Stimulated activated CD4-positive, alpha-beta T cell treated with anti-CD3 and anti-CD28 coated beads, Interleukin-15, amount 100 ng/mL, for 24 hours (primary cell): ENCODE measurements around the gene SMYD4.
"Not testable (repeated sequence)": the region's sequence is repeated elsewhere in the genome, so short reads cannot be mapped to it uniquely, and the experiment has no call there.

Experiments
- DNase-seq: peaks from one replicate; pipeline ENCODE4 v3.0.0-alpha.2; 2020

SMYD4 gene, protein sequence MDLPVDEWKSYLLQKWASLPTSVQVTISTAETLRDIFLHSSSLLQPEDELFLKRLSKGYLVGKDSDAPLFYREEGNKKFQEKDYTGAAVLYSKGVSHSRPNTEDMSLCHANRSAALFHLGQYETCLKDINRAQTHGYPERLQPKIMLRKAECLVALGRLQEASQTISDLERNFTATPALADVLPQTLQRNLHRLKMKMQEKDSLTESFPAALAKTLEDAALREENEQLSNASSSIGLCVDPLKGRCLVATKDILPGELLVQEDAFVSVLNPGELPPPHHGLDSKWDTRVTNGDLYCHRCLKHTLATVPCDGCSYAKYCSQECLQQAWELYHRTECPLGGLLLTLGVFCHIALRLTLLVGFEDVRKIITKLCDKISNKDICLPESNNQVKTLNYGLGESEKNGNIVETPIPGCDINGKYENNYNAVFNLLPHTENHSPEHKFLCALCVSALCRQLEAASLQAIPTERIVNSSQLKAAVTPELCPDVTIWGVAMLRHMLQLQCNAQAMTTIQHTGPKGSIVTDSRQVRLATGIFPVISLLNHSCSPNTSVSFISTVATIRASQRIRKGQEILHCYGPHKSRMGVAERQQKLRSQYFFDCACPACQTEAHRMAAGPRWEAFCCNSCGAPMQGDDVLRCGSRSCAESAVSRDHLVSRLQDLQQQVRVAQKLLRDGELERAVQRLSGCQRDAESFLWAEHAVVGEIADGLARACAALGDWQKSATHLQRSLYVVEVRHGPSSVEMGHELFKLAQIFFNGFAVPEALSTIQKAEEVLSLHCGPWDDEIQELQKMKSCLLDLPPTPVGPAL

DNA sequence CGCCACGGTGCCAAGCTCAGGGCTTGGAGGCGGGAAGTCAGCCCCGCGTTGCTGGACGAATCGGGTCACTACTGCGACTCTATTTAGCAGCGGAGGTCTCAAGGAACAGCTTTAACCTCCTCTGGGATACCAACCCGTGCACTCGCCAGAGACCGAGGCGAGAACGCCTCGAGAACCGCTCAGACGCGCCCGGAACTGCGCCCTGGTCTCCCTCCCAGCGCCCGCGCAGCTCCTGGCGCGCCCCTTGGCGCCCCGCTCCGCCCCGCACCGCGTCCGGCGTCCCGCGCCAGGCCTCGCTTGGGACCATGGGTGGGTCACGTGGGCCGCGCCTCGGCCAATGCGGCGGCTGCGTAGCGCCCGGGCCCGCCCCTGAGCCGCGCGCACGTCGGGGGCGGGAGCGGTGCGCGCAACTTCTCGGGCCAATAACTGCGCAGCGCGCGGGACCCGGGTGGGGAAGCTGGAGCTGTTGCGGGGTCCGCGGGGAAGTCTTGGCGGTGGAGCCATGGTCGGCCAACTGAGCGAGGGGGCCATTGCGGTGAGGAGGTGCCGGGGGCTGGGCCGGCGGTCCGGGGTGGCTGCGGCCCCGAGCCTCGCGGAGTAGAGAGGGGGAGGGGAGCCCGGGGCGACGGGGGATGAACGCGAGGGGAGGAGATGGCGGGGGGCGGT lies at the start of gene SMYD4, which contains the start of gene RPA1:
Gene SMYD4 (minus strand): TSS at position 311 of the 666 bp plus-strand sequence. CDS start 1,908 bp downstream, outside the sequence.
Gene RPA1 (plus strand): TSS at position 414 of the 666 bp plus-strand sequence. CDS start 89 bp downstream, at position 503.
- peak; percentile 93 for DNase-seq

DNA sequence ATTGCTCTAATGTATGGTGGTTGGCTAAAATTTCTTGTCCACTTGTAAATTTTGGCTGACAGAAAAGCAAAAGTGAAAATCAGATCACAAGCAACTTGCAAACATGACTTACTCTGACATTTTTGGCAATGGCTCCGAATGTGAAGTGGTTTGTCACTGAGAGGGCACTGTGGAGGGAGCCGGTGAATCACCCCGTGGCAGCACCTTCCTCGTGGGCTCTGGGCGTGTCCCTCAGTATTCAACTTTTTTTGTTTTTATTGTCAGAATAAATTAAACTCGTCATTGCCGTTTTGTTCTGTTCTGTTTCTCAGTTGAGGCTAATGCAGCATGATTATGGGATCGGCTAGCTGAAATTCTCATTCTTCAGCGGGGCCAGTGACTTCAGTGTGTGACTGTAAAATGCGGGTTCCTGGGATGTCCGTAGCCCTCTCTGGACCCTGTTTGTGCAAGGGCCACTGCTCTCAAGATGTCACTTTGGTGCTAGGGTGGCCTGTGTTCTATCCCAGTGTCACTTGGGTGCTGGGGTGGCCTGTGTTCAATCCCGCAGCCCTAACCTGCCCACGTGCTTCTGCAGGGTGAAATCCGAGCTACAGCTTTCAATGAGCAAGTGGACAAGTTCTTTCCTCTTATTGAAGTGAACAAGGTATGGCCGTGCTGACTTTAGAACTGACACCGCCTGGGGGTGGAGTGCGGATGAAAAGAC lies 48.9 kb upstream of the SMYD4 start:
- no peak for DNase-seq

DNA sequence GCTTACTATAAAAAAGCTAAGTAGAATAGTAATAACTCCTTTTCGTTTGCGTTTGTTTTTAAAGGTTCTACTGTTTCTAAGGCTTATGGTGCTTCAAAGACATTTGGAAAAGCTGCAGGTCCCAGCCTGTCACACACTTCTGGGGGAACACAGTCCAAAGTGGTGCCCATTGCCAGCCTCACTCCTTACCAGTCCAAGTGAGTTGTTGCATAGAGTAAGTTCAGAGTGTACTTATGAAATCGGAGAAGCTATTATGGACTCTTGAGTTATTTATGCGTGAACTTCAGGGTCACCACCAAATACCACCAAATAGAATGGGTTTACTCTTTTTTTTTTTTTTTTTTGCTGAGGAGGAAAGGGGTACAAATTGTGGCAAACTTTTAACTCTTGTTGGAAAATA lies 45.9 kb upstream of the SMYD4 start:
- no peak for DNase-seq

DNA sequence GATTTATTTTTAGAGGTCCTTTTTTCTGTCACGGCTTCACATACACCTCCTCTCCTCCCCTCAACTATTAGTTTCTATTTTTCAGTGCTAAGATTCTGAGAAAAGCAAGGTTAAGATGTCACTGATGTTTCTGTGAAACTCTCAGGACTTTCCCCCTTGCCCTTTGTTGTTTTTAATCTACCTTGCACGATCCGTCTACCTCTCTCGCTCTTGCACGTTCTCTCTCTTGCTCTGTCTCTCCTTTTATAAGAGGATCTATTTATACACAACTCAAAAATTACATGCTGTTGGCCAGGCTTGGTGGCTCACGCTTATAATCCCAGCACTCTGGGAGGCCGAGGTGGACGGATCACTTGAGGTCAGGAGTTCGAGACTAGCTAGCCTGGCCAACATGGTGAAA lies 43.7 kb upstream of the SMYD4 start:
- no peak for DNase-seq

DNA sequence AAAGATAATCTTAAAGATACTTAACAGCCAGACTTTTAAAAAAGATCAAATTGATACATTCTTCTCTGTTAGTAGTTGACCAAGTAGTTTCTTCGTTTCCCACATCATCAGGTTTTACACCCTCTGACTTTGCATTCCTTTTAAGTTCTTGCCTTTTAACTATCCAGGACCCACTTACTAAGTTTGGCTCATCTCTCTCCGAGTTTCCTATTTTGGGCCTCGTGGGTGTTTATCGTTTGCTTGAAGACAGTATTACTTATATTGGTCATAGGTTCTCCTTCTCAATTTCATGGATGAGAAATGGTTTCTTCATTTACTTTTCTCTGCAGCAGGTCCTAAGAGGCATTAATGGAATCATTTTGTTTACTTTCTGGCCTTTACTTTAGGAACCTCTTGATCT lies 43.3 kb upstream of the SMYD4 start:
- DNase-seq: peak; percentile 28

DNA sequence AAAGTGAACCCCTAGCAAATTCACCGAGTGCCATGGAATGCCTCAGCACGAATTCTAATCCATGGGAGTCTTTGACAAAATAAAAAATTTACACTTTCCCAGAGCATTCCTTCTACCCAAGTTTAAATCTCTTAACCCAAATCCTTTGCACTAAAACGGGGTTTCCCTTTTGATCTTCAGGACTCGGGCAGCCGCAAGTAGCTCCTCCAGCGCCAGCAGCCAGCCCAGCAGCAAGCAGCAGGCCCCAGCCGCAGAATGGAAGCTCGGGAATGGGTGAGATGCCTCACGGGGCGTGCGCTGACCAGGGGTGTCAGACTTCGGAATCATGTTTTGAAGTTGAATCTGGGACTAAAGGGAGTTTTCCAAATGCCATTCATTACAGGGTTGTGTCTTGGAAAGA lies 42.6 kb upstream of the SMYD4 start:
- no peak for DNase-seq

DNA sequence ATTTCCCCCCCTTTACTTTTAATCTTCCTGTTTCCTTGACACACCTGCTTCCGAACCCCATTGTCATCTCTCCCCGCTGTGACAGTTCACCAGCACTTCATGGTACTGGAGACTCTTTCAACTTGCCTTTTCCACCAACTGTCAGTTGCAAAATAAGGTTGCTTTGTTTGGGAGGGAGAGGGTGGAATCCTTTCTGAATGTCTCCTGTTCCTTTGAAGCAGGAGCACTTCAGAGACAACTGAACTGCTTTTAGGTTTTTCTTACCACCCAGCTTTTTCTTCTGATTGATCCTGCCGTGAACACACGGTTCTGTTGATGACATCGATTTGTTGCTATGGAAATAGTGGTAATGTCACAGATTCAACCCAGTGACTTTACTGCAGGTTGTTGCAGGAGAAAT lies 42.1 kb upstream of the SMYD4 start:
- DNase-seq: no peak

DNA sequence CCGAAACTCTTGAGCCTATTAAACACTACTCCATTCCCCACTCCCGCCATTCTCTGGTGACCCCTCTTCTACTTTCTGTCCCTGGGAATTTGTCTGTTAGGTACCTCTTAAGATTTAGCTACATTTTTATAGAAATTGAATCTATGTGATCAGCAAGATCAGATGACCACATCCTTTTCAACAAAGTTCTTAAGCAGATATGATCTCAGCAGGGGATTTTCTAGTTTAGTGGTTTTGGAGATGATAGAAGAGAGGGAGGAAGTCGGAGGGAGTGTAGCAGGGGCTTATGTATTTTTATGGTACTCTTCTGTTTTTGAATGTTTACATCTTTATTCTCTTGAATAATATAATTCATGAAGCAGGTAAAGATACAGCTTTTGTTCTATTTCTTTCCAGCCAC lies 40.9 kb upstream of the SMYD4 start:
- no peak for DNase-seq

DNA sequence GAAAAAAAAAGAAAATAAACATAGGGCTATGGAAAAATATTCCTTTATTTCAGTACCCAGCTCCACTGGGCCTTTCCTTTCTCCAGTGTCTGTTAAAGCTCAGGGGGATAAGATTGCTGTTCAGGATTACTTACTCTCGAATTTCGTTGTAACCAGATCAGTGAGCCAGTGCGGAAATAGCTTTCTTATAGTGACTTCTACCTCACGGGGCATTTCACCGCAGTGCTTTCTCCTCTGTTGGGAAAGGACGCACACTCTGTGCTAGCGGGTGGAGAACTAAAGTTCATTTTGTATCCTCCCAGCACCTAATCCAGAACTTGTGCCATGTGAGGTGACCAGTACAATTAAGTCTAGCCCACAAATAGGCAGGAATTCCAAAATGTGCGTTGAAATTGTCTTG lies 38.4 kb upstream of the SMYD4 start:
- no peak for DNase-seq

DNA sequence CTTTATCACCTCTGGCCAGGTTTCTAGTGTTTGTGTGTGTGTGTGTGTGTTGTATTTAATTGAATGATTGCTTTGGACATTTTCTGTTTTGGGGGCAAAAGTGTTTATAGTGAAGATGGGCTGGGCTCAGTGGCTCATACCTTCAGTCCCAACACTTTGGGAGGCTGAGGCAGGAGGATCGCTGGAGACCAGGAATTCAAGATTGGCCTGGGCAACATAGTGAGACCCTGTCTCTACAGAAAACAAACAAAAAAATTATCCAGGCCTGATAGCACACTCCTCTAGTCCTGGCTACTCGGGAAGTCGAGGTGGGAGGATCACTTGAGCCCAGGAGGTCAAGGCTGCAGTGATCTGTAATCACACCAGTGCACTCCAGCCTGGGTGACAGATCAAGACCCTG lies 37.6 kb upstream of the SMYD4 start:
- no peak for DNase-seq

DNA sequence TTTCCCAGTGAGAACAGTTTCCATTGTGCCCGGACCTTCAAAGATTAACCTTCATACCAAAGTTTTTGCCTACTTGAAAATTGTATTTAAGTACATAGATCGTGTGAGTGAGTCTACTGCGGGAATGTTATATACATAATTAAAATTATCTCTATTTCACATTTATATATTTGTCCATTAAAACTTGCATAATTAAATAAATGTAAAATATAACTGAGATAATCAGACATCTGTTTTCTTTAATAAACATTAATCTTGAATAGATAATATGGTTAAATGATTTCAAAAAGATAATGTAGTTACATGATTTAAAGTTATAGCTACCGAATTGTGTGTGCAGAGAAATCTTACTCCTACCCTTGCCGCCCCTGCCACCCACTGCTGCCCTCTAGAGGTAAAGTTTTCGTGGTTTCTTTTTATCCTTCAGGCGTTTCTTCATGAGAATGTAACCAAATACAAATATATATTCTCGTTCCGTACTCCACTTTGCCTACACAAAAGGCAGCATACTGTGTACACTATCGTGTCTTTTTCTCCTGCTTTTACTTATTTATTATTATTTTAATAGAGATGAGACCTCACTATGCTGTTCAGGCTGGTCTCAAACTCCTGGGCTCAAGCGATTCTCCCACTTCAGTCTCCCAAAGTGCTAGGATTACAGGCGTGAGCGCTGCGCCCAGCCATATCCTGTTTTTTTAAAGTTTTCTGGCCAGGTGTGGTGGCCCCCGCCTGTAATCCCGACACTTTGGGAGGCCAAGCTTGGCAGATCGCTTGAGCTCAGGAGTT lies 35.7 kb upstream of the SMYD4 start:
- peak; percentile 53 for DNase-seq

DNA sequence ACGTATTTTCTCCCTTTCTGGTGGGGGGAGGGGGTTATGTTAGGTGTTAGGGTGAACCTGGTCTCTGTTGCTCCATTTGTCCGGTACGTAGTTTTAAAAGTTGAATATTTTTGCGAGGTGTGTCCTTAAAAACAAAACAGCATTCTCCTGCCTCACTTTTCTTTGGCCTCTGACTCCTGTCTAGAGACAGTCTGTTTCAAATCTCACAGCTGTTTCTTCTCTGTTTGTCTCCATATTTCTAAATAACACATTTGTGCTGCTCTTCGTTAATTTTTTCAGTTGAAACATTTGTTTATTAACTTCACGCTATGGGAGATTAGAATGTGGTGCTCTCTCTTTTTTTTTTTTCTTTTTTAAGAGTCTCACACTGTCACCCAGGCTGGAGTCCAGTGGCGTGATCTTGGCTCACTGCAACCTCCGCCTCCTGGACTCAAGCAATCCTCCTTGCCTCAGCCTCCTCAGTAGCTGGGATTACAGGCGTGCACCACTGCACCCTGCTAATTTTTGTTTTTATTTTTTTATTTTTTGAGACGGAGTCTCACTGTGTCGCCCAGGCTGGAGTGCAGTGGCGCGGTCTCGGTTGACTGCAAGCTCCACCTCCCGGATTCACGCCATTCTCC lies 31.8 kb upstream of the SMYD4 start:
- no peak for DNase-seq

DNA sequence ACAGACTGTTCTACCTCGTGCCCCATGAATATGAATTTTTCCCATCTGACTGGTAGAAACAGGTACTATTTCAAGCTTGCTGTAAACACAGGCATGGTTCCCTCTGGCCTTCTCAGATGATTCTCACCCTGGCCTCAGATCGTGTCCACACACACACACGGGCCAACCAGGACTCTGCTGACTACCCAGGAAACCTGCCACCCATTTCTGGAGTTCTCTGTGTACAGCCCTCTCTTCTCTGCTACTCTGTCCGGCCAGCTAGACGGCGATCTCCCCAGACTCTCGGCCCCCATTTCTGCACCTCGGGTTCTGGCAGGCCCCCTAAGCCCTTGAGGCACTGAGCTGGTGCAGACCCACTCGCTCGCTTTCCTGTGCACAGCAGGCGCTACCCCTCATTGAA lies 31.3 kb upstream of the SMYD4 start:
- no peak for DNase-seq

DNA sequence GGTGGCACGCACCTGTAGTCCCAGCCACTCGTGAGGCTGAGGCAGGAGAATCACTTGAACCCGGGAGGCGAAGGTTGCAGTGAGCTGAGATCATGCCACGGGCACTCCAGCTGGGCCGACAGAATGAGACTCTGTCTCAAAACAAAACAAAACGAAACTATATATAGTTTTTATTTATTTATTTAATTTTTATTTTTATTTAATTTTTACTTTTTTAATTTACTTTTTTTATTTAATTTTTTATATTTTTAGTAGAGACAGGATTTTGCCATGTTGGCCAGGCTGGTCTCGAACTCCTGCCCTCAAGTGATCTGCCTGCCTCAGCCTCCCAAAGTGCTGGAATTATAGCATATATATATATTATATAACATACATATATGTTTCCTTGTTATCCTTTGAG lies 26.8 kb upstream of the SMYD4 start:
- DNase-seq: not testable (repeated sequence)

DNA sequence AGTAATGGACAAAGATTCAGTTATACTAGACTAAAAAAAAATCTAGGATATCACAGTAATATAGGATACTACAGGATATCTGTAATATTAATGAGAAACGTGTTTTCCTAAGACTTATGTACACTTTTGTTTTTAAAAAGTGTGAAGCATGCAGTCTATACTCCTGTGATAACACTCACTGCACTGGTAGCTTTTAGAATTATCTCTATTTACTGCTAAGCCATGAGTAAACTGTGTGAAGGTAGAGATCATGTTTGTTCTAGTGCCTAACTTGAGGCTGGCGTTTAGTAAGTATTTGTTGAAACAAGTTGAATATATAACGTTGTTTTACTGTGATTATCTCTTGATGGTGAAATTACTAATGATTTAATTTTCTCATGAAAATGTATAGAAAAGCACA lies 24.0 kb upstream of the SMYD4 start:
- DNase-seq: no peak

DNA sequence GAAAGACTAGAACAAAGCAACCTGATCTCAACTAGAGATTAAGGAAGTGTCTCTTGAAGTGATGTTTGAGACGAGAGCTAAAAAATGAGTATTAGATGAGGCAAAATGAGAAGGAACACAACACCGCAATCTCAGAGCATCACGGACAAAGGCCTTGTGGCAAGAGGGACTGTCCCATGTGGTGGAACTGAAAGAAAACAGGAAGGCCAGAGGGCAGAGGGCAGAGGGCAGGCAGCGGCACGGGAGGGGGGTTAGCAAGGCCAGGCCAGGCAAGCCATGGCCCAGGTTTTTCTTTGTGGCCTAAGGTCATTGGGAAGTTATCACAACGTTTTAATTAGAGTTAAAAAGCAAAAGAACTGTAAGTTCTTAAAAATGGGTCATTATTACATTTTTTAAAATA lies 22.6 kb upstream of the SMYD4 start:
- DNase-seq: no peak

DNA sequence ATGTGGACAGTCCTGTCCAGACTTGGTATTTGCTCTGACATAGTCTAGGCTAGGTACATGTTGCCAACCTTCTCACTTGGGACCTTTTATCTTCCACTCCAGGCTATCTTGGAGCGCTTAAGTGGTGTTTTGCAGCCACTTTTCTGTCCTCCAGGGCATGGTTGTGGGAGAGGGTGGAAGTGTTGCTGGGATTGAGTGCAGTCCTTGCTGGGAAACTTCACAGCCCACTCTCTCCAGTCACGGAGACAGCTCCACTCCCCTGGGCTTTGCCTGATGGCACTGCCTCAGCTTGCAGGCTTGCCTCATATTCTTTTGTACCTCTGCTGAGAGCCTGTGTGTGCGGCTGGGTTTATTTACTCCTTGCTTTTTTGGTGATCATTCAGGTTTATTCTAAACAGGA lies 17.5 kb upstream of the SMYD4 start:
- DNase-seq: no peak

DNA sequence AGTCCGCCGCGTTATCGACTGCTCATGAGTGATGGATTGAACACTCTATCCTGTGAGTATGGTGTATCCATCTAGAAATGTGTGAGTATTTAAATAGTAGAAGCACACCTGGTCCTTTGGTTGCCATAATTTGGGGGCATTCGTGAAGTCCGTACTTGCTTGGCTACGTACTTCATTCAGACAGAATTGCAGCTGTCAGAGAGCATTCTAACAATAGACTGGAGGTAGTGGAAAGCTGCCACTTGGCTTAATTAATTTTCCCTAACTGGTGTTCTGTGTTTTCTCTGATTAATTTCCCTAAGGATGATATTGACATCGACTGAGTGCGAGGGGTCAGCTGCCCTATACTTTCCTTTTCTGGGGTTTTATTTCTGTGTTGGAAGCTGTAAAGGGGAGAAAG lies 14.2 kb upstream of the SMYD4 start:
- DNase-seq: no peak

DNA sequence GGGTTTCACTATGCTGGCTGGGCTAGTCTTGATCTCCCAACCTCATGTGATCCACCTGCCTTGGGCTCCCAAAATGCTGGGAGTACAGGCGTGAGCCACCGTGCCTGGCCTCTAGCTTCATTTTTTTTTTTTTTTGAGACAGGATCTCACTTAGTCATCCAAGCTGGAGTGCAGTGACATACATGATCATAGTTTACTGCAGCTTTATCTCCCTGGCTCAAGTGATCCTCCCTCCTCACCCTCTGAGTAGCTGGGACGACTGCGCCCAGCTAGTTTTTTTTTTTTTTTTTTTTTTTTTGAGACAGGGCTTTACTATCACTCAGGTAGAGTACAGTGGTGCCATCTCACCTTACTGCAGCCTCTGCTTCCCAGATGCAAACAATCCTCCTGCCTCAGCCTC lies 9.8 kb upstream of the SMYD4 start:
- no peak for DNase-seq

DNA sequence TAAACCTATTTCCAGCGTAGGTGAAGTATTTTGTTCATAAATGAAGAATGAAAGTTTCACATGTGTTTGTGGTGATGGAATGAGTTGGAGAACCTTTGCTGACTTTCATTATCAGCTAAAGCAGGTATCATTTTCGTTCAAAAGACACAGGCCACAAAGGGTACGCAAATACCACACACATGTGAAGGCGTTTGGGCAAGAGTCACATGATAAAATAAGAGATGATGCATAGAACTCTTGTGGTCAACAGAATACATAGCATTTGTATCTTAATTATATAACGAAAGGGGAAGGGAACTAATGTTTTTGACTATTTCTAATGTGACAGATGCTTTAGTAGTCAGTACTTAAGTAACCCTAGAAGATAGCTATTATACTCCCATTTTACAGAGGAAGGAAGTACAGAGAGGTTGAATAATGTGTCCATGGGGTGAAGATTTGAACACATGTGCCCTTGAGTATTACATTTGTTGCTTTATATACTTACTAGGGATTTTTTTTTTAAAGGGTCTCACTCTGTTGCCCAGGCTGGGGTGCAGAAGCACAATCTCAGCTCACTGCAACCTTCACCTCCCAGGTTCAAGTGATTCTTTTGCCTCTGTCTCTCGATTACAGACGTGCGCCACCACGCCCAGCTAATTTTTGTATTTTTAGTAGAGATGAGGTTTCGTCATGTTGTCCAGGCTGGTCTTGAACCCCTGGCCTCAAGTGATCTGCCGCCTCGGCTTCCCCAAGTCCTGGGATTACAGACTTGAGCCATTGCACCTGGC lies 4.9 kb upstream of the SMYD4 start:
- peak; percentile 55 for DNase-seq

DNA sequence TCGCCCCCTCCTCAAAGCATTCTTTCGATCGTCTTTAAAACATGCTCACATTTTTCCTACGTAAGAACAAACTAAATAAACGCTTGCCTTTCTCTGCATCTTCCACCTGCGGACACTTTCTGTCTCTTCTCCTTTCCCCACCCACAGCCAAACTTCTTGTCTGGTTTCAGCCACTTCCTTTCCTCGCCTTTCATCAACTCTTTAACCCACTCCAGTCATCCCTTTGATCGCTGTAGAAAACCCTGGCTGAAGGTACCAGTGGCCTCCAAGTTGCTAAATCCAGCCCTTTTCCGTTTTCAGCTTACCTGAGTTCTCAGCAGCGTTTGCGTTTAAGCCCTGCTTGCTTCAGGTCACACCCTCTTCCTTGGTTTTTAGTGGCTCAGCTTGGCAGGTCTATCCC lies 586 bp upstream of the SMYD4 start:
- peak; percentile 37 for DNase-seq
